Muscle layer of colon (tissue), 2 donors: ENCODE results near the gene GIMAP6.
"Not testable (repeated sequence)": the region's sequence is repeated elsewhere in the genome, so short reads cannot be mapped to it uniquely, and the experiment has no call there.

ENCODE experiments used
- H3K27ac ChIP-seq: one replicate; pipeline ENCODE4 v1.7.0; 2013; ENCODE audit warnings: low read depth, mild to moderate bottlenecking, low read length, moderate library complexity
- H3K27me3 ChIP-seq, 2 donors: one replicate each; pipeline ENCODE4 v1.7.0; 2013; ENCODE audit warnings: low read length in 2 of 2, mild to moderate bottlenecking in 2 of 2; ENCODE audit not compliant: insufficient read depth in 2 of 2, control insufficient read depth in 1 of 2
- H3K36me3 ChIP-seq: one replicate; pipeline ENCODE4 v1.7.0; 2013; ENCODE audit warnings: mild to moderate bottlenecking, low read length; ENCODE audit not compliant: insufficient read depth
- H3K4me1 ChIP-seq: one replicate; pipeline ENCODE4 v1.7.0; 2013; ENCODE audit warnings: mild to moderate bottlenecking, low read length; ENCODE audit not compliant: insufficient read depth
- H3K4me3 ChIP-seq, 2 donors: one replicate each; pipeline ENCODE4 v1.7.0; 2013; ENCODE audit warnings: low read length in 2 of 2, low read depth in 1 of 2, mild to moderate bottlenecking in 1 of 2, moderate library complexity in 1 of 2
- H3K9ac ChIP-seq: one replicate; pipeline ENCODE4 v1.7.0; 2013; ENCODE audit warnings: low read length
- H3K9me3 ChIP-seq: one replicate; pipeline ENCODE4 v1.7.0; 2013; ENCODE audit warnings: mild to moderate bottlenecking, low read length
- donor health status: abdominal sarcoma.
- donor health status: Adenocarcinoma of cecum.

GIMAP6 gene

GRCh38 chr7:150641854-150642253 lies 9.7 kb upstream of the GIMAP6 start:
- Histone ChIP-seq H3K9me3 (no peaks in the 10 kb centered on the region), H3K4me3 (no peak overlapping the region), H3K4me1 (no peaks in the 10 kb centered on the region), H3K9ac (no peak overlapping the region), H3K27ac (no peak overlapping the region), H3K36me3 (no peaks in the 10 kb centered on the region), H3K27me3 (no peaks in the 10 kb centered on the region)

- Histone ChIP-seq H3K9me3 (no peaks in the 10 kb centered on the region), H3K27me3 (no peaks in the 10 kb centered on the region), H3K9ac (no peak overlapping the region), H3K4me1 (no peaks in the 10 kb centered on the region), H3K4me3 (no peak overlapping the region), H3K36me3 (no peaks in the 10 kb centered on the region), H3K27ac (no peak overlapping the region)
Measured at GRCh38 chr7:150633926-150634325, 1.7 kb upstream of the GIMAP6 start.

GRCh38 chr7:150631084-150631826 lies 930 bp downstream of the GIMAP6 start:
- no peaks in the 10 kb centered on the region for H3K27me3 ChIP-seq
- no peaks in the 10 kb centered on the region for H3K9me3 ChIP-seq
- H3K27ac ChIP-seq, result peak overlapping the region; percentile 52
- H3K4me1 ChIP-seq, result no peaks in the 10 kb centered on the region
- H3K36me3 ChIP-seq, result no peaks in the 10 kb centered on the region
- no peak overlapping the region for H3K9ac ChIP-seq
- peak overlapping the region in 1 of 2 donors; percentile 32 for H3K4me3 ChIP-seq

DNA sequence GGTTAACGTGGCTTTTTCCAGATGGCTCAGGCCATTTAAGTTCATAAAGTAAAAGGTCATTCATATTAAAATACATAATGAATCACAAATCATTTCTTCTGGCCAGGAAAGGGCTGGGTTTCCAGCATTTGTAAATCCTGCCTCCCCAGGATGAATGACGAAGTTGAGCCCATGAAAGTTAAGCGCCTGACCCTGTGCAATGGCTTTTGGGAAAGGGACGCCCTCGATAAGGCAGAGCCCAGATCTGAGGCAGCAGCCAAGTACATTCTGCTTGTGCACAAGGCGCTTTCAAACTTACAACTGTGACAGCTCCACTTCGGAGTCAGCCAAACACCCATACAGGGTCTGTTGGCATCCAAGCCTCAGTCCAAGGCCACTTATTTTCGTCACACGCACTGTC lies 2.8 kb downstream of the GIMAP6 start:
- Histone ChIP-seq H3K4me1 (no peaks in the 10 kb centered on the region), H3K27me3 (no peaks in the 10 kb centered on the region), H3K9ac (no peak overlapping the region)

DNA sequence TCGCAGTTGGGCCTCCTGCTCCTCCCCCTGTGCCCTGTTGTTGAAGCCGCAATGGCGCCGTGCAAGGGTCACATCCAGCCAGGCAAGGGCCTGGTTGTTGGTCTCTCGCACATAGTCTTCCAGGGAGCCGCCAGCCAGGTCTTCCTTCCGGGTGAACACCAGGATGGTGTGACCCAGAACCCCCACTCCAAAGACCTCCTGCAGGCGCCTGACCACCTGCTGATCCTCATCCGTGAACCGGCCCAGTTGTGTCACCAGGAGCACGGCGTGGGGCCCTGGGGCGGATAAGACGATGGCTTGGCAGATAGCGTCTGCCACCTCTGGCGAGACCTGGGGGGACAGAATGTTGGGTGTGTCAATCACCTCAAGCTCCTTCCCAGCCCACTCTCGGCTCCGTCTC lies 4.2 kb downstream of the GIMAP6 start:
- Histone ChIP-seq H3K27ac (no peak overlapping the region), H3K36me3 (no peaks in the 10 kb centered on the region), H3K9ac (no peak overlapping the region), H3K9me3 (no peaks in the 10 kb centered on the region), H3K27me3 (no peaks in the 10 kb centered on the region), H3K4me1 (no peaks in the 10 kb centered on the region), H3K4me3 (no peak overlapping the region)

More for the DNA sequence above, 2.8 kb downstream of the GIMAP6 start:
- no peak overlapping the region for H3K27ac ChIP-seq
- no peaks in the 10 kb centered on the region for H3K9me3 ChIP-seq
- H3K4me3 ChIP-seq, result no peak overlapping the region
- H3K36me3 ChIP-seq, result no peaks in the 10 kb centered on the region

- no peaks in the 10 kb centered on the region for H3K36me3 ChIP-seq
- H3K9ac ChIP-seq, result no peak overlapping the region
- H3K9me3 ChIP-seq, result no peaks in the 10 kb centered on the region
- H3K4me1 ChIP-seq, result no peaks in the 10 kb centered on the region
- no peaks in the 10 kb centered on the region for H3K27me3 ChIP-seq
- H3K27ac ChIP-seq, result no peak overlapping the region
- H3K4me3 ChIP-seq, result no peak overlapping the region
Measured at GRCh38 chr7:150626696-150627095, 5.5 kb downstream of the GIMAP6 start.

DNA sequence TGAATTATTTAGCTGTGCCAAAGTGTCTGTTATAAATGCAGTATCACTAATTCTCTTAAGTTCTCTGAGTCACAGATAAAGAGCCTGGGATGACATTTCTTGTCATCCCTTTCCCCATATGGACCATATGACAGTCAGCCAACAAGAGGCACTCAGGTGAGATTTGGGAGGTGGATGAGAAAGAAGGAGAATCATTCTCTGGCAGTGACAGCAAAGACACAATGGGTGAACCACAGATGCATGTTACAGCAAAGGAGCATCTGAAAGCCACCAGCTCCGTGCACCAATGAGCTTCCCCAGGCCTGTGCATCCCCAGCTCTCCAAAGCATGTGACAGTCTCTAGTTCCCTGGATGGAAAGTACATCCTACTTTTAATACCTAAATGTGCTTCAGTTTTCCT lies 10.8 kb downstream of the GIMAP6 start:
- Histone ChIP-seq H3K9ac (no peak overlapping the region), H3K27me3 (no peaks in the 10 kb centered on the region), H3K4me1 (no peaks in the 10 kb centered on the region), H3K27ac (no peak overlapping the region), H3K9me3 (no peaks in the 10 kb centered on the region), H3K4me3 (no peak overlapping the region), H3K36me3 (no peaks in the 10 kb centered on the region)

DNA sequence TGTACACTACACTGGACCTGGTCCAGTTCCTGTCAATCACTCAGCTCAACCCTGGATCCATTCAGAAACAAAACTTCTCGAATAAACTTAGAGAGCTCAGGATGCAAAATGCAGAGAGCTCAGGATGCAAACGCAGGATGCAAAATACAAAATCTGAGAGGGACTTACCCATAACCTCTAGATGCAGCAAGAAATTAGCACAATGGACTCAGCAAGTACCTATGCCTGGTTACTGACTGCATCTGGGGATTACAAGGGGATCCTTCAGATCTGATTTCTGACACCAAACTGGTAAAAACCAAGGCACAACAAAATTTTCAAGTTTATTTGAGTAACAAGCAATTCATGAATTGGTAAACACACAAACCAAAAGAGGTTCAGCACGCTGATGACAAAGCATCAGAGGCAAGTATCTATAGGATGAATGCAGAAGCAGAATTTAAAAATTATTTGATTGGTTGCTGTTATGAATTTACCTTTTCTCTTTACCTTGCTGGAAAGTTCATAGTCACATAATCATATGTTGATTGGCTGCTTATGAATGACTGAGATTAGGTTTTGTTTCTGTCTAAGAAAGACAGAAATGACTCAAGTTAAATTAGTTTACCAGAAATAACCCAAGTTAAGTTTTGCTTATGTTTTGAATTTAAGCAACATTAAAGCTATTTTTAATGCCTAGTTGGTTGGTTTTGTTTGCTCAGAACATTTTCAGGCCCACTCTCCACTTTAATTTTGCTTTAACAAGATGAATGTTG lies 11.4 kb downstream of the GIMAP6 start:
- Histone ChIP-seq H3K27ac (no peak overlapping the region), H3K4me1 (no peaks in the 10 kb centered on the region), H3K27me3 (no peaks in the 10 kb centered on the region), H3K9ac (no peak overlapping the region), H3K9me3 (no peaks in the 10 kb centered on the region), H3K36me3 (no peaks in the 10 kb centered on the region), H3K4me3 (no peak overlapping the region)

DNA sequence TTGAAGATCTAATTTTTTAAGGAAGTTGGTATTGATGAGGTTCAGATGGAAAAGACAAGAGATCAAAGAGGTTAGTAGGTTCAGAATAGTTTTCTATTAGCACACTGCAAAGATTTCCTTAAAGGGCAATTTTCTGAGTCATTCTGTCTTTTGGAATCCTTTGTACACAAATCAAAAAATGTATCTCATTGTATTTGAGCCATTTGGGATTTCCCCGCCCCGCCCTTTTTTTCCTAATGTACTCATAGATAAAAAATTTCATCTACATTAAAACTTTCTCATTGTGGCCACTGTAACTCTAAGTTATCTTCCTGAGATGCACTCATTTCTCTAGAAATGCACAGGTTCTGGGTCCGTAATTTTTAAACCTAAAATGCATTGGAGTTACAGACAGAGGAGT lies 12.1 kb downstream of the GIMAP6 start:
- H3K27ac ChIP-seq, result no peak overlapping the region
- H3K27me3 ChIP-seq, result no peaks in the 10 kb centered on the region
- no peak overlapping the region for H3K4me3 ChIP-seq
- H3K9me3 ChIP-seq, result no peaks in the 10 kb centered on the region
- H3K9ac ChIP-seq, result no peak overlapping the region
- H3K36me3 ChIP-seq, result no peaks in the 10 kb centered on the region
- no peaks in the 10 kb centered on the region for H3K4me1 ChIP-seq

- H3K27ac ChIP-seq, H3K36me3 ChIP-seq, H3K27me3 ChIP-seq, H3K9ac ChIP-seq, H3K9me3 ChIP-seq, H3K4me1 ChIP-seq, H3K4me3 ChIP-seq: not testable (repeated sequence)
Measured at GRCh38 chr7:150615221-150615755, 16.9 kb downstream of the GIMAP6 start.

- H3K4me3 ChIP-seq, H3K27me3 ChIP-seq, H3K27ac ChIP-seq, H3K9ac ChIP-seq, H3K36me3 ChIP-seq, H3K4me1 ChIP-seq, H3K9me3 ChIP-seq: not testable (repeated sequence)
Measured at GRCh38 chr7:150614426-150614825, 17.8 kb downstream of the GIMAP6 start.
